Liver (tissue), 9 donors: ENCODE measurements around the gene GGCX. TPM values are rescaled to one million over a fixed set of nuclear protein-coding genes. Genes with fewer than 3 reads are reported as not detected.
A peak's percentile ranks its signal among the peaks of the same experiment; 100 is the strongest.

Experiments
- DNase-seq: peaks from one replicate; pipeline ENCODE4 v3.0.0-alpha.2; 2017; ENCODE audit warnings: low spot score
- H3K27ac ChIP-seq, 2 donors: one replicate each; pipeline ENCODE4 v1.7.0; 2013; ENCODE audit warnings: inconsistent platforms in 2 of 2, low read length in 2 of 2, control low read depth in 1 of 2, low read depth in 1 of 2, mild to moderate bottlenecking in 1 of 2
- H3K27me3 ChIP-seq, 4 donors: one replicate each; pipeline versions ENCODE4 v1.6.1 to v1.7.0; 2013; ENCODE audit warnings: low read length in 3 of 4, inconsistent platforms in 1 of 4, mild to moderate bottlenecking in 1 of 4, moderate library complexity in 1 of 4; ENCODE audit not compliant: control insufficient read depth in 4 of 4, insufficient read depth in 4 of 4
- H3K36me3 ChIP-seq, 4 donors: one replicate each; pipeline versions ENCODE4 v1.6.1 to v1.7.0; 2013; ENCODE audit warnings: low read length in 3 of 4, mild to moderate bottlenecking in 3 of 4, low read depth in 1 of 4, moderate library complexity in 1 of 4; ENCODE audit not compliant: control insufficient read depth in 4 of 4, insufficient read depth in 3 of 4
- H3K4me1 ChIP-seq, 4 donors: one replicate each; pipeline versions ENCODE4 v1.6.1 to v1.7.0; 2013; ENCODE audit warnings: low read length in 3 of 4, mild to moderate bottlenecking in 3 of 4, moderate library complexity in 1 of 4; ENCODE audit not compliant: control insufficient read depth in 4 of 4, insufficient read depth in 4 of 4
- H3K4me3 ChIP-seq, 3 donors: one replicate each; pipeline versions ENCODE4 v1.6.1 to v1.7.0; 2013; ENCODE audit warnings: low read length in 3 of 3, control low read depth in 1 of 3, low read depth in 1 of 3, mild to moderate bottlenecking in 1 of 3
- H3K9ac ChIP-seq, 2 donors: one replicate each; pipeline ENCODE4 v1.7.0; 2013; ENCODE audit warnings: low read length in 2 of 2, mild to moderate bottlenecking in 2 of 2, moderate library complexity in 2 of 2, control low read depth in 1 of 2, low read depth in 1 of 2
- H3K9me3 ChIP-seq, 4 donors: one replicate each; pipeline versions ENCODE4 v1.6.1 to v1.7.0; 2013; ENCODE audit warnings: low read length in 3 of 4; ENCODE audit not compliant: control insufficient read depth in 4 of 4
- EGR1 ChIP-seq, 2 donors: IDR thresholded peaks; 2 replicates each; pipeline ENCODE4 v1.6.1; 2016 to 2018; ENCODE audit warnings: antibody characterized with exemption in 2 of 2, low read depth in 2 of 2
- FOXA1 ChIP-seq: IDR thresholded peaks from 2 replicates; pipeline ENCODE4 v1.6.1; 2016; ENCODE audit warnings: antibody characterized with exemption
- FOXA2 ChIP-seq: IDR thresholded peaks from 2 replicates; pipeline ENCODE4 v1.6.1; 2016; ENCODE audit warnings: antibody characterized with exemption
- GABPA ChIP-seq, 2 donors: IDR thresholded peaks in 1 of 2; conservative IDR thresholded peaks in 1 of 2; 2 replicates each; pipeline ENCODE4 v1.6.1; 2016; ENCODE audit warnings: antibody characterized with exemption in 2 of 2, mild to moderate bottlenecking in 1 of 2, moderate library complexity in 1 of 2
- HNF4A ChIP-seq, 2 donors: conservative IDR thresholded peaks; 2 replicates each; pipeline ENCODE4 v1.6.1; 2016; ENCODE audit warnings: antibody characterized with exemption in 2 of 2, mild to moderate bottlenecking in 2 of 2
- HNF4G ChIP-seq: IDR thresholded peaks from 2 replicates; pipeline ENCODE4 v1.6.1; 2016; ENCODE audit warnings: antibody characterized with exemption
- JUND ChIP-seq, 2 donors: IDR thresholded peaks; 2 replicates each; pipeline ENCODE4 v1.6.1; 2016; ENCODE audit warnings: antibody characterized with exemption in 2 of 2
- NR2F2 ChIP-seq: IDR thresholded peaks from 2 replicates; pipeline ENCODE4 v1.6.1; 2016; ENCODE audit warnings: antibody characterized with exemption
- RAD21 ChIP-seq, 2 donors: IDR thresholded peaks; 2 replicates each; pipeline ENCODE4 v1.6.1; 2016; ENCODE audit warnings: antibody characterized with exemption in 2 of 2, mild to moderate bottlenecking in 2 of 2
- RXRA ChIP-seq, 2 donors: IDR thresholded peaks; 2 replicates each; pipeline ENCODE4 v1.6.1; 2017 to 2018; ENCODE audit warnings: antibody characterized with exemption in 2 of 2, mild to moderate bottlenecking in 1 of 2
- SP1 ChIP-seq: IDR thresholded peaks from 2 replicates; pipeline ENCODE4 v1.6.1; 2018; ENCODE audit warnings: antibody characterized with exemption, mild to moderate bottlenecking
- TAF1 ChIP-seq: conservative IDR thresholded peaks from 2 replicates; pipeline ENCODE4 v1.6.1; 2016; ENCODE audit warnings: antibody characterized with exemption, mild to moderate bottlenecking
- YY1 ChIP-seq: IDR thresholded peaks from 2 replicates; pipeline ENCODE4 v1.6.1; 2016; ENCODE audit warnings: antibody characterized with exemption, mild to moderate bottlenecking
- WGBS: extraction: QIAGEN DNeasy Blood & Tissue Kit; methylation state at CpG from one replicate; pipeline ENCODE4 v1.1.7; 2013; 5-methylcytosine and 5-hydroxymethylcytosine counted together
- polyA plus RNA-seq, 2 donors: library from polyadenylated mRNA; stranded (reverse) in 1 of 2; unstranded in 1 of 2; fragments of 200-250 nt in 1 of 2; fragments of >200 nt in 1 of 2; fragmentation: Nextera tagmentation in 1 of 2; extraction: Ambion mirVana in 1 of 2; gene quantifications; one replicate each; pipeline versions ENCODE4 v1.2.1 to v1.2.3, GENCODE V29; 2013 to 2015
- total RNA-seq, 2 donors: library from RNA; depleted of rRNA; stranded (reverse); fragments of >200 nt; gene quantifications; one replicate each; pipeline ENCODE4 v1.2.3, GENCODE V29; 2014
- TF ChIP-seq, protein P1 (sequence below): IDR thresholded peaks from 2 replicates; pipeline ENCODE4 v1.6.1; 2016; ENCODE audit warnings: antibody characterized with exemption, mild to moderate bottlenecking
- TF ChIP-seq, protein P2 (sequence below): fragments of 150-350 bp; IDR thresholded peaks from 2 replicates; pipeline ENCODE4 v1.5.1; 2017; ENCODE audit warnings: improper control_type of control experiment, low read depth, low read length; ENCODE audit not compliant: missing input control
- TF ChIP-seq, protein P3 (sequence below): IDR thresholded peaks from 2 replicates; pipeline ENCODE4 v1.6.1; 2016; ENCODE audit warnings: antibody characterized with exemption
- TF ChIP-seq, protein P4 (sequence below): IDR thresholded peaks from 2 replicates; pipeline ENCODE4 v1.6.1; 2016; ENCODE audit warnings: antibody characterized with exemption
- TF ChIP-seq, protein P5 (sequence below): IDR thresholded peaks from 2 replicates; pipeline ENCODE4 v1.6.1; 2016; ENCODE audit warnings: antibody characterized with exemption
- donor health status: healthy.
- donor health status: healthy.
- donor health status: healthy.
- donor health status: healthy.
- donor health status: healthy.

Gene GGCX
- total and polyA plus RNA-seq, 4 donors, result 67.3 to 189 (median 90.4) TPM

DNA sequence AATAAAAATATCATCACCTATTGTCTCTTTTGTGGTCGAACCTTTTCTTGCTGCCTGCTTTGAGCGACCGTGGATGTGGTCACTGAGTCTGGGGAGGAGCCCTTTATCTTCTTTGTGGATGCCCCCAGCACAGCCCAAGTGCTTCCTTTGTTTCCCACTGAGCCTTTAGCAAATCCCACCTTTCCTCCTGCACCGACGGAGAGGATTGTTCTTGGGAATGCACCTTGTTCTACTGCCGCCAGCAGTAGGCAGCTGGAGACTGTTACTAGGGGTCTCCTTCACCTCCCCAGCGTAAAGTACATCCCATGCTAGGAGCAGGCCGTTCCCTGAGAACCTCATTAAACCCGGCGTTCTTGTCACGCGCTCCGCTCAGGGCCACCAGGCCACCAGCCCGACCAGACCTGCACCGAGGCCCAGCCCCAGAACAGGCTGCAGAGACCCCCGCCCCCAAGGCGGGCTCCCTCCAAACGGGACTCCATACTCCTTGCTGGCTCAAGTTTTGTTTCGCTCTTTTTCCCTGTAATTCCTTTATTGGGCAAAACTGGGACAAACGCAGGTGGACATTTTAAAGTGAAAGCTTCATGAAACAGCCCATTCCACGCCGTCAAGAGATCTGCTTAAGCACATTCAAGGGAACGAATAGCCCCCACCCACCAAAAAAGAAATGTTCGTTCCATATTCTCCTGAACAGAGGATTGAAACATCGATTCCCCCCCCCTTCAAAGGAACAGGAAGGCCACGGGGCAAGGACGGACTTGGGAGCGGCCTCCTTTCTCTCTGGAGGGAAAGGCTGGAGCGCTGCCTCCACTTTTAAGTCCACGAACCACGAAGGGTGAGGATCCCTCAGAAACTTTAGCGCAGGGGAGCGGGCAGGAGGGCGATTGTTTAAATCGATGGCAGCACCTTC, 23.4 kb downstream of the GGCX start:
- Histone ChIP-seq H3K36me3 (peaks cover 0 to 17% (median 15%) of the 10 kb centered on the region in 4 donors), H3K27ac (peak overlapping the region; percentile 99 to 100), H3K4me1 (peaks cover 1 to 36% (median 22%) of the 10 kb centered on the region in 4 donors), H3K27me3 (no peaks in the 10 kb centered on the region), H3K4me3 (peak overlapping the region; percentile 55 to 94 (median 67)), H3K9me3 (no peaks in the 10 kb centered on the region), H3K9ac (peak overlapping the region; percentile 96 to 99)
- WGBS, result 1% methylated on average over 35 of the region's 35 CpGs
- DNase-seq, result peak; percentile 67
- TF ChIP-seq JUND (IDR thresholded peaks at IDR 0.05), result no peak
- TF ChIP-seq RAD21 (IDR thresholded peaks at IDR 0.05), result peak in 1 of 2 donors; percentile 27

DNA sequence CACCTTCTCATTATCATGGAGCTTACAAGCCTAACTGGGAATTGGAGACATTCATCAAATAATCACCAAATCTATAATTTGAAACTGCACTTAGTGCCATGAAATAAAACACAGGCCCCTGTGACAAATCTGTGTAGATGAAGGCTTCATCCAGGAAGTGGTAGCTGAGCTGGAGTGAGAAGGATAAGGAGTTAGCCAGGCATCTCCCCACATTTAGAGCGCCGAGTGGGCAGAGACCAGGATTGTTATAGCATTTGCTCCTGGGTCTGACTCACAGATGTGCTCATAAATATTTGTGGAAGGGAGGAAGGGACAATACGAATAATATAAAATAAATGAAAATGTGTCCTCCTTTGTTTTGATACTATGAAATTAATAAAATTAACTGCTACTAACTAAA, 24.8 kb downstream of the GGCX start:
- TF ChIP-seq JUND (IDR thresholded peaks at IDR 0.05), result no peak
- TF ChIP-seq SP1, result no peak
- no peak for TF ChIP-seq NR2F2
- TF ChIP-seq HNF4A (conservative IDR thresholded peaks at IDR 0.05), result no peak
- TF ChIP-seq YY1, result no peak
- no peak for TF ChIP-seq EGR1 (IDR thresholded peaks at IDR 0.05; ENCODE audit: low read depth in 2 of 2)
- no peak for TF ChIP-seq HNF4G
- no peak for TF ChIP-seq RXRA (IDR thresholded peaks at IDR 0.05)
- no peak for TF ChIP-seq TAF1
- TF ChIP-seq FOXA2, result no peak
- no peak for TF ChIP-seq RAD21 (IDR thresholded peaks at IDR 0.05)
- TF ChIP-seq, protein P1, sequence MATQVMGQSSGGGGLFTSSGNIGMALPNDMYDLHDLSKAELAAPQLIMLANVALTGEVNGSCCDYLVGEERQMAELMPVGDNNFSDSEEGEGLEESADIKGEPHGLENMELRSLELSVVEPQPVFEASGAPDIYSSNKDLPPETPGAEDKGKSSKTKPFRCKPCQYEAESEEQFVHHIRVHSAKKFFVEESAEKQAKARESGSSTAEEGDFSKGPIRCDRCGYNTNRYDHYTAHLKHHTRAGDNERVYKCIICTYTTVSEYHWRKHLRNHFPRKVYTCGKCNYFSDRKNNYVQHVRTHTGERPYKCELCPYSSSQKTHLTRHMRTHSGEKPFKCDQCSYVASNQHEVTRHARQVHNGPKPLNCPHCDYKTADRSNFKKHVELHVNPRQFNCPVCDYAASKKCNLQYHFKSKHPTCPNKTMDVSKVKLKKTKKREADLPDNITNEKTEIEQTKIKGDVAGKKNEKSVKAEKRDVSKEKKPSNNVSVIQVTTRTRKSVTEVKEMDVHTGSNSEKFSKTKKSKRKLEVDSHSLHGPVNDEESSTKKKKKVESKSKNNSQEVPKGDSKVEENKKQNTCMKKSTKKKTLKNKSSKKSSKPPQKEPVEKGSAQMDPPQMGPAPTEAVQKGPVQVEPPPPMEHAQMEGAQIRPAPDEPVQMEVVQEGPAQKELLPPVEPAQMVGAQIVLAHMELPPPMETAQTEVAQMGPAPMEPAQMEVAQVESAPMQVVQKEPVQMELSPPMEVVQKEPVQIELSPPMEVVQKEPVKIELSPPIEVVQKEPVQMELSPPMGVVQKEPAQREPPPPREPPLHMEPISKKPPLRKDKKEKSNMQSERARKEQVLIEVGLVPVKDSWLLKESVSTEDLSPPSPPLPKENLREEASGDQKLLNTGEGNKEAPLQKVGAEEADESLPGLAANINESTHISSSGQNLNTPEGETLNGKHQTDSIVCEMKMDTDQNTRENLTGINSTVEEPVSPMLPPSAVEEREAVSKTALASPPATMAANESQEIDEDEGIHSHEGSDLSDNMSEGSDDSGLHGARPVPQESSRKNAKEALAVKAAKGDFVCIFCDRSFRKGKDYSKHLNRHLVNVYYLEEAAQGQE, result no peak
- TF ChIP-seq, protein P2, sequence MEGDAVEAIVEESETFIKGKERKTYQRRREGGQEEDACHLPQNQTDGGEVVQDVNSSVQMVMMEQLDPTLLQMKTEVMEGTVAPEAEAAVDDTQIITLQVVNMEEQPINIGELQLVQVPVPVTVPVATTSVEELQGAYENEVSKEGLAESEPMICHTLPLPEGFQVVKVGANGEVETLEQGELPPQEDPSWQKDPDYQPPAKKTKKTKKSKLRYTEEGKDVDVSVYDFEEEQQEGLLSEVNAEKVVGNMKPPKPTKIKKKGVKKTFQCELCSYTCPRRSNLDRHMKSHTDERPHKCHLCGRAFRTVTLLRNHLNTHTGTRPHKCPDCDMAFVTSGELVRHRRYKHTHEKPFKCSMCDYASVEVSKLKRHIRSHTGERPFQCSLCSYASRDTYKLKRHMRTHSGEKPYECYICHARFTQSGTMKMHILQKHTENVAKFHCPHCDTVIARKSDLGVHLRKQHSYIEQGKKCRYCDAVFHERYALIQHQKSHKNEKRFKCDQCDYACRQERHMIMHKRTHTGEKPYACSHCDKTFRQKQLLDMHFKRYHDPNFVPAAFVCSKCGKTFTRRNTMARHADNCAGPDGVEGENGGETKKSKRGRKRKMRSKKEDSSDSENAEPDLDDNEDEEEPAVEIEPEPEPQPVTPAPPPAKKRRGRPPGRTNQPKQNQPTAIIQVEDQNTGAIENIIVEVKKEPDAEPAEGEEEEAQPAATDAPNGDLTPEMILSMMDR, result no peak
- TF ChIP-seq FOXA1, result no peak
- TF ChIP-seq, protein P3, sequence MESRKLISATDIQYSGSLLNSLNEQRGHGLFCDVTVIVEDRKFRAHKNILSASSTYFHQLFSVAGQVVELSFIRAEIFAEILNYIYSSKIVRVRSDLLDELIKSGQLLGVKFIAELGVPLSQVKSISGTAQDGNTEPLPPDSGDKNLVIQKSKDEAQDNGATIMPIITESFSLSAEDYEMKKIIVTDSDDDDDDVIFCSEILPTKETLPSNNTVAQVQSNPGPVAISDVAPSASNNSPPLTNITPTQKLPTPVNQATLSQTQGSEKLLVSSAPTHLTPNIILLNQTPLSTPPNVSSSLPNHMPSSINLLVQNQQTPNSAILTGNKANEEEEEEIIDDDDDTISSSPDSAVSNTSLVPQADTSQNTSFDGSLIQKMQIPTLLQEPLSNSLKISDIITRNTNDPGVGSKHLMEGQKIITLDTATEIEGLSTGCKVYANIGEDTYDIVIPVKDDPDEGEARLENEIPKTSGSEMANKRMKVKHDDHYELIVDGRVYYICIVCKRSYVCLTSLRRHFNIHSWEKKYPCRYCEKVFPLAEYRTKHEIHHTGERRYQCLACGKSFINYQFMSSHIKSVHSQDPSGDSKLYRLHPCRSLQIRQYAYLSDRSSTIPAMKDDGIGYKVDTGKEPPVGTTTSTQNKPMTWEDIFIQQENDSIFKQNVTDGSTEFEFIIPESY, result no peak
- TF ChIP-seq, protein P4, sequence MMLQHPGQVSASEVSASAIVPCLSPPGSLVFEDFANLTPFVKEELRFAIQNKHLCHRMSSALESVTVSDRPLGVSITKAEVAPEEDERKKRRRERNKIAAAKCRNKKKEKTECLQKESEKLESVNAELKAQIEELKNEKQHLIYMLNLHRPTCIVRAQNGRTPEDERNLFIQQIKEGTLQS, result no peak
- no peak for TF ChIP-seq GABPA (IDR thresholded peaks at IDR 0.05 in 1 of 2, conservative IDR thresholded peaks at IDR 0.05 in 1 of 2)
- TF ChIP-seq, protein P5, sequence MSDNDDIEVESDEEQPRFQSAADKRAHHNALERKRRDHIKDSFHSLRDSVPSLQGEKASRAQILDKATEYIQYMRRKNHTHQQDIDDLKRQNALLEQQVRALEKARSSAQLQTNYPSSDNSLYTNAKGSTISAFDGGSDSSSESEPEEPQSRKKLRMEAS, result no peak
- H3K27me3 ChIP-seq, result no peaks in the 10 kb centered on the region
- no peak overlapping the region for H3K27ac ChIP-seq
- H3K9ac ChIP-seq, result no peak overlapping the region
- H3K9me3 ChIP-seq, result no peaks in the 10 kb centered on the region
- H3K4me3 ChIP-seq, result no peak overlapping the region
- peaks cover 0 to 4% (median 2%) of the 10 kb centered on the region in 4 donors for H3K36me3 ChIP-seq
- H3K4me1 ChIP-seq, result peaks cover under 1 to 29% (median 15%) of the 10 kb centered on the region in 4 donors
- WGBS, result 91% methylated on average over 3 of the region's 3 CpGs
- DNase-seq, result no peak
